GM12864 (cell line): Measurements from ENCODE around the gene ENGASE.

Source experiments
- DNase-seq: peaks from one replicate; pipeline ENCODE4 v3.0.0-alpha.2; 2011; ENCODE audit warnings: low read depth
- H3K4me3 ChIP-seq: 2 replicates; pipeline ENCODE4 v1.5.1; 2011; ENCODE audit warnings: mild to moderate bottlenecking, low read depth, low read length, control low read depth
- TF ChIP-seq, protein P1 (sequence below): IDR thresholded peaks from 2 replicates; pipeline ENCODE4 v1.5.1; 2011; ENCODE audit warnings: low read depth, mild to moderate bottlenecking, moderate library complexity, low read length, control low read depth, inconsistent platforms; ENCODE audit errors: missing control alignments

ENGASE gene

DNA sequence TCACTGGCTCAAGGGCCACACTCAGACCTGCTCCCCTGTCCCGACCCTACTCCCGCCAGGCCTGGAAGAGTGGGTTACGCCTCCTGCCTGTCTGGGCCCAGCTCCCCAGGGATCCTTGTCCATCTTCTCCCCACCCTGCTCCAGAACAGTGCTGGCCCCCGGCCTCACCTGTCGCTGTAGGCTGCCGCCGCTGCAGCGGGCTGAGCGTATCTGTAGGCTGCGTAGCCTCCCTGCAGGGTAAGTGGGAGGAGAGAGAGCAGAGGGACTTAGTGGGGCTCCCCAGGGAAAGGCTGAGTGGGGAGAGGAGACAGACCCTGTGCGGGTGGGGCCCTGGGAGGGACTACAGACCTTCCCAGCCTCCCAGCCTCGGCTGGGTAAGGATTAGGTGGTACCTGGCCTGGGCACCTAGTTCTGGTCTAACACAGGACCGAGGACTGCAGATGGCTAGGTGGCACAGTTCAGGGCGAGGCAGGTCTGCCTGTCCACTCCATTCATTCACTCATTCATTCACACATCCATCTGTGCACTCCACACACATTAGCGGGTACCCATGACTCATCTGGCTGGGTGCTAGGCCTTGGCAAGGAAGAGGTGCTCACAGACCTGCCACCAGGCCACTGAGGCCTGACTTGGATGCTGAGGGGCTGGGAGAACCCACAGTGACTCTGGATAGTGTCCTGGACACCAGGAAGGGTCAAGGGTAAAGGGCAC lies 20.9 kb downstream of the ENGASE start:
- TF ChIP-seq, protein P1, sequence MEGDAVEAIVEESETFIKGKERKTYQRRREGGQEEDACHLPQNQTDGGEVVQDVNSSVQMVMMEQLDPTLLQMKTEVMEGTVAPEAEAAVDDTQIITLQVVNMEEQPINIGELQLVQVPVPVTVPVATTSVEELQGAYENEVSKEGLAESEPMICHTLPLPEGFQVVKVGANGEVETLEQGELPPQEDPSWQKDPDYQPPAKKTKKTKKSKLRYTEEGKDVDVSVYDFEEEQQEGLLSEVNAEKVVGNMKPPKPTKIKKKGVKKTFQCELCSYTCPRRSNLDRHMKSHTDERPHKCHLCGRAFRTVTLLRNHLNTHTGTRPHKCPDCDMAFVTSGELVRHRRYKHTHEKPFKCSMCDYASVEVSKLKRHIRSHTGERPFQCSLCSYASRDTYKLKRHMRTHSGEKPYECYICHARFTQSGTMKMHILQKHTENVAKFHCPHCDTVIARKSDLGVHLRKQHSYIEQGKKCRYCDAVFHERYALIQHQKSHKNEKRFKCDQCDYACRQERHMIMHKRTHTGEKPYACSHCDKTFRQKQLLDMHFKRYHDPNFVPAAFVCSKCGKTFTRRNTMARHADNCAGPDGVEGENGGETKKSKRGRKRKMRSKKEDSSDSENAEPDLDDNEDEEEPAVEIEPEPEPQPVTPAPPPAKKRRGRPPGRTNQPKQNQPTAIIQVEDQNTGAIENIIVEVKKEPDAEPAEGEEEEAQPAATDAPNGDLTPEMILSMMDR: no peak
- DNase-seq: no peak
- no peak overlapping the region for H3K4me3 ChIP-seq

DNA sequence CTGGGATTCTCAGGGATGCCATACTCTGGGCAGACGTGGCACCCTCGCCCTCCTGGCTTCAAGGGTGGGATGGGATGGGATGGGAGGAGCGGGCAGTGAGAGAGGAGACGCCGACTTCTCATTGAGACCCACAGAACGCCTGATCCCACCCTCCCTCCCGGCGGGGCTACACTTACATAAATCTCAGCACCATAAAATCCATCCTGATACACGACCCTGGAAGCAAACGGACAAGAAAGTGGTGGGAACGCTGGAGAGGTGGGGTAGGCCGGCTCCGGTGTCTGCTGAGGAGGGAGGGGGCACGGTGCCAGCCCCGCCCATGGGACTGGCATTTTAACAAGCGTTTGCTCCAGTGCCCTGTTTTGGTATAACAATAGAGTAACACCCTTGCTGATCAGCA lies 21.9 kb downstream of the ENGASE start:
- TF ChIP-seq, protein P1: no peak
- DNase-seq: no peak
- no peak overlapping the region for H3K4me3 ChIP-seq

DNA sequence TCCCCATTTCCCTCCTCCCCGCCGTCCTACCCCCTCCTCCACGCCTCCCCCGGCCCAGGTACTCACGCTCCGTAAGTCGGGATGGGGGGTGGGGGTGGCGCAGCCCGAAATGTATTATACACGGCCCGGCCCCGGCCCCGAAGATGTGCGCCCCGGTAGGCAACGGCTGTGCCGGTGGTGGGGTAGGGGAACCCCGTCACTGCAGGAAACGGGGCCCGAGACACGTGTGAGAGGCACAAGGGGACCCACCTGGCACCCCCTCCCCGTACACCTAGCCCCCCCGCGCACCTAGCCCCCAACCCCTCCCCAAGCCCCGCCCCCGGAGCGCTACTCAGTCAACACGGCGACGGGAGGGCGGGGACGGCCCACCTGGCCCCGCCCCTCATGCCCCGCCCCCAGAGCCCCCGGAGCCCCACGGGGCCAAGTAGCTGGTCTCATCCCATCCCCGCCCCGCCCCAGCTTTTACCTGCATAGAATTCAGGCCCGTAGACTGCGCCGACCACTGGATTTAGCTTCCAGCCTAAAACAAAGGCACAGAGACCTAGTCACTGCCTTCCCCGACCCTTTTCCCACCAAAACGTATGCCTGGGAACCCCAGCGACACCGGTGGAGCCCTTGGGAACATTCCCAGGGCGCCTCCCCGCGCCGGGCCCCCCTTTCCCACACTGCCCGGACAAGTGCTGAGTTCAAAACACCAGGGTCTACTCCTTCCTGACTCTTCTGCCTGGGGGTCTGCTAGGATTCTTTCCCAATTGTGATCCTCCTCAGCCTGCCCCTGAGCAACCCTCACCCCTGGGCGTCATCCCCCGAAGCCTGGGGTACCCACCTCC lies 22.8 kb downstream of the ENGASE start:
- H3K4me3 ChIP-seq: no peak overlapping the region
- DNase-seq: no peak
- TF ChIP-seq, protein P1: no peak

DNA sequence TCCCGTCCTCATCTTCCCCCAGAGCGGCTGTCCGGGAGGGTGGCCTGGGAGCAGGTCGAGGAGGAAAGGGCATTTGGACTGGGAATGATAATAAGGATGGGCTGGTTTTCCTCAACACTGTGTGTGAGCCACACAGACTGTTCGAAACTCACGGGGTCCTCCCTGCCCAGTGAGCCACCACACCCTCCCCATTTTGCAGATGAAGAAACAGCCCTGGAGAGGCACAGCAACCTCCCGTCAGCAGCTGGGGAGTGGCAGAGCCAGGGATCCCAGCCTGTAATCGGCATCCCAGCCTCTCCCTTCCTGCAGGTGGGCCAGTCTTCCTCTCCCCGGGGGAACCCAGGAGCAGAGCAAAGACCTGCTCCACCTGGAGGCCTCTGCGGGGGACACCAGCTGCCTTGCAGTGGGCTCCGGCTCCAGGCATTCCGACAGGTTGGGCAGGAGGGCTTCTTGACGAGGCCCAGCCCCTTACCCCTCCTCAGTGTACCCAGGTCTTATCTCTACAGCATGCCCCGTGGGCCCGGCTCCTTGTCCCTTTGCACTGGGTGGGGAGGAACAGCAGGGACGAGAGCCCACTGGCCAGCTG lies 23.8 kb downstream of the ENGASE start:
- TF ChIP-seq, protein P1: no peak
- no peak for DNase-seq

DNA sequence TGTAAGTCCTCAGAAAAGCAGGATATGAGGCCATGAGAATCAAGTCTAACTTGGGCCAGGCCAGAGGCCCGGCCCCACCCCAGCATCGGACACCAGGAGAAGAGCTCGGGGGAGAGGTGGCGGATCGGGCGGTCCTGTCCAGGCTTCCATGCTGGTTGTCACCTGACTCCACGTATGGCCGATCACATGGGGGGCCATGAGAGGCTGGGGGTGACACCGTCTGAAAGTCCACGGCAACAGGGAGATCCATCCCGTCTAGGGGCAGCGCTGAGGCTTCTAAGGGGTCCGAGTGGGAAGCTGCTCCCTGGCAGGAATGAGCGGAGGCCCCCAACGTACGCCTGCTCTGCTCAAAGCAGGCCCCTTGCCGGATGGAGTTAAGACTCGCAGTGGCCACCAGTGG lies 25.8 kb downstream of the ENGASE start:
- TF ChIP-seq, protein P1: no peak
- H3K4me3 ChIP-seq: no peak overlapping the region

More for the DNA sequence above, 23.8 kb downstream of the ENGASE start:
- no peak overlapping the region for H3K4me3 ChIP-seq

DNA sequence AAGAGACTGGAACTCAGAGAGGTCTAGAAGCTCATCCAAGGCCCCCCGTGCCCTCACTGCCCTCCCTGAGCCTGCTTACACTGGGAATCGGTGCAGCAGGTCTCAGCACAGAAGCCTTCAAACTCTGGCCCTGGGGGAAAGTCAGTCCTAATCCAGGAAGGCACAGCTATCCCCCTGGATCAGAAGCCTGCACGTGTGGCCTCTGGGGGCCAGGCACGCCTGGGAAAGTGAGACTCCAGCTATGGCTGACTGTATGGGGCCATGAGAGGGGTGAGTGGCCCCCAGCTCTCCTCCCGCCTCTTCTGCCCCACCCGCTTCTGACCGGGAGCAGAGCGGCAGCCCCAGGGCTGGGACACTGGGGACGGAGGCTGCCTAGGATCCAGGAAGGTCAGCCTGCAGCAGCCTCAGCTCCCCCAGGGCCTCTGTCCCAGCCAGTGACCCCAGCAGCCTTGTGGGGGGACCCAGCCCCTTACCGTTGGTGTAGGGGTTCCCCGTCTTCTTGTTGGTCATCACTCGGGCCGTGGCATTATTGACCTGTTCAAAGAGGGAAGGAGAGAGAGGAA lies 26.6 kb downstream of the ENGASE start:
- TF ChIP-seq, protein P1: no peak
- no peak overlapping the region for H3K4me3 ChIP-seq
- DNase-seq: no peak

More for the DNA sequence above, 25.8 kb downstream of the ENGASE start:
- no peak for DNase-seq
